Kidney (tissue), 14 donors: Measurements from ENCODE around the gene TPM3. TPM values are rescaled to one million over a fixed set of nuclear protein-coding genes. Genes with fewer than 3 reads are reported as not detected.

ENCODE experiments used
- DNase-seq, 5 donors: peaks; one replicate each; pipeline ENCODE4 v3.0.0-alpha.2; 2013 to 2020
- FAIRE-seq: peaks from 2 replicates; lab custom pipeline; 2012; peaks lifted over from hg19 to GRCh38; lab: Jason Lieb, UNC
- H3K27ac ChIP-seq, 2 donors: one replicate each; pipeline ENCODE4 v1.7.0; 2013; ENCODE audit warnings: low read depth in 2 of 2, low read length in 2 of 2, inconsistent platforms in 1 of 2
- H3K27me3 ChIP-seq: one replicate; pipeline ENCODE4 v1.7.1; 2013; ENCODE audit warnings: low read length, inconsistent platforms; ENCODE audit not compliant: control insufficient read depth, insufficient read depth
- H3K36me3 ChIP-seq, 3 donors: one replicate each; pipeline versions ENCODE4 v1.7.0 to v1.7.1; 2013; ENCODE audit warnings: low read length in 3 of 3, control low read depth in 1 of 3, inconsistent platforms in 1 of 3; ENCODE audit not compliant: insufficient read depth in 3 of 3, control insufficient read depth in 2 of 3
- H3K4me1 ChIP-seq, 3 donors: one replicate each; pipeline versions ENCODE4 v1.7.0 to v1.7.1; 2013; ENCODE audit warnings: low read length in 3 of 3, inconsistent platforms in 1 of 3, low read depth in 1 of 3; ENCODE audit not compliant: control insufficient read depth in 2 of 3, insufficient read depth in 2 of 3
- H3K4me3 ChIP-seq, 3 donors: one replicate each; pipeline versions ENCODE4 v1.7.0 to v1.8.1; 2013; ENCODE audit warnings: low read length in 3 of 3, control low read depth in 1 of 3, inconsistent platforms in 1 of 3
- H3K9ac ChIP-seq, 3 donors: one replicate each; pipeline versions ENCODE4 v1.7.0 to v1.7.1; 2013; ENCODE audit warnings: low read length in 3 of 3, control low read depth in 1 of 3, inconsistent platforms in 1 of 3
- H3K9me3 ChIP-seq, 3 donors: one replicate each; pipeline versions ENCODE4 v1.7.0 to v1.7.1; 2013; ENCODE audit warnings: low read length in 3 of 3, control low read depth in 1 of 3, inconsistent platforms in 1 of 3; ENCODE audit not compliant: control insufficient read depth in 2 of 3, insufficient read depth in 1 of 3
- CTCF ChIP-seq: IDR thresholded peaks from 3 replicates; pipeline ENCODE4 v1.5.1; 2012; ENCODE audit warnings: mild to moderate bottlenecking, moderate library complexity, borderline replicate concordance; ENCODE audit not compliant: insufficient read depth; ENCODE audit errors: extremely low read depth
- intact Hi-C: fragments of 100-400 bp; cut with DNase I; formaldehyde crosslinking; loops from one replicate; pipeline ENCODE4 v1.11.1; 2022
- polyA plus RNA-seq: library from polyadenylated mRNA; stranded (reverse); fragments of 350-450 nt; fragmentation: Illumina TruSeq; extraction: RNeasy Lipid Tissue Mini Kit (QIAGEN cat#74804); gene quantifications from one replicate; pipeline ENCODE4 v1.2.3, GENCODE V29; 2014; ENCODE audit warnings: low read depth, low replicate concordance; ENCODE audit not compliant: insufficient read depth
- total RNA-seq: library from RNA; stranded (reverse); fragmentation: NEBNext Ultra II Directional; extraction: Animal tissue kit (Norgen Biotek cat#: 25700); gene quantifications from one replicate; pipeline ENCODE4 v1.2.1, GENCODE V29; 2021
- donor health status: control.
- donor health status: control.
- donor health status: control.
- donor health status: control.
- donor health status: control.
- donor health status: DM: yes; HTN: yes; CAD: no.
- donor health status: Normal renal cell carcinoma (clear cell type).

TPM3 gene
- total and polyA plus RNA-seq, 2 donors from 2014 or later: 156 to 315 TPM

GRCh38 chr1:154179946-154180687 lies 11.8 kb downstream of the TPM3 start:
- DNase-seq (no peak), FAIRE-seq (no peak)
- Histone ChIP-seq H3K27ac (no peak overlapping the region), H3K9ac (no peak overlapping the region), H3K36me3 (peaks cover 0 to 8% (median 3%) of the 10 kb centered on the region in 3 donors), H3K4me3 (no peak overlapping the region), H3K4me1 (peaks cover 3 to 46% (median 36%) of the 10 kb centered on the region in 3 donors), H3K9me3 (no peaks in the 10 kb centered on the region), H3K27me3 (no peaks in the 10 kb centered on the region)
- TF ChIP-seq CTCF: no peak
- intact Hi-C loops: no loop called here

- no peaks in the 10 kb centered on the region for H3K9me3 ChIP-seq
- no peak overlapping the region for H3K4me3 ChIP-seq
- peaks cover 3 to 46% (median 36%) of the 10 kb centered on the region in 3 donors for H3K4me1 ChIP-seq
- no peak overlapping the region for H3K27ac ChIP-seq
- DNase-seq: no peak
- TF ChIP-seq CTCF: no peak
- no peak overlapping the region for H3K9ac ChIP-seq
- H3K27me3 ChIP-seq: no peaks in the 10 kb centered on the region
- FAIRE-seq: no peak
- peaks cover 3 to 8% (median 5%) of the 10 kb centered on the region in 3 donors for H3K36me3 ChIP-seq
- intact Hi-C loops: no loop called here
Observed at GRCh38 chr1:154178911-154179811, 12.7 kb downstream of the TPM3 start.

GRCh38 chr1:154178013-154178412 lies 13.9 kb downstream of the TPM3 start:
- no peak overlapping the region for H3K27ac ChIP-seq
- H3K36me3 ChIP-seq: peaks cover 4 to 8% (median 5%) of the 10 kb centered on the region in 3 donors
- no peak for FAIRE-seq
- peaks cover 0 to 42% (median 36%) of the 10 kb centered on the region in 3 donors for H3K4me1 ChIP-seq
- no peak for DNase-seq
- no peak for TF ChIP-seq CTCF
- intact Hi-C loops: no loop called here
- H3K4me3 ChIP-seq: no peak overlapping the region
- H3K27me3 ChIP-seq: no peaks in the 10 kb centered on the region
- H3K9me3 ChIP-seq: no peaks in the 10 kb centered on the region
- H3K9ac ChIP-seq: no peak overlapping the region
